Thyroid gland (tissue), 4 donors: Measurements from ENCODE around the gene TMEM212. TPM values are rescaled to one million over a fixed set of nuclear protein-coding genes. Genes with fewer than 3 reads are reported as not detected.

Experiments
- DNase-seq, 2 donors: peaks; one replicate each; pipeline ENCODE4 v3.0.0-alpha.2; 2019
- H3K27ac ChIP-seq, 3 donors: fragments of 200-600 bp; sonication (generic); 1 replicate in 2 of 3; 2 replicates in 1 of 3; pipeline ENCODE4 v1.5.1; 2016 to 2019; ENCODE audit warnings: mild to moderate bottlenecking in 1 of 3, moderate library complexity in 1 of 3
- H3K27me3 ChIP-seq: fragments of 200-600 bp; sonication (generic); one replicate; pipeline ENCODE4 v1.5.1; 2019
- H3K36me3 ChIP-seq, 2 donors: fragments of 200-600 bp; sonication (generic); one replicate each; pipeline ENCODE4 v1.5.1; 2016 to 2019
- H3K4me1 ChIP-seq, 2 donors: fragments of 200-600 bp; sonication (generic); one replicate each; pipeline ENCODE4 v1.5.1; 2017 to 2019
- H3K4me3 ChIP-seq, 3 donors: fragments of 200-600 bp; sonication (generic); replicated peaks in 1 of 3; 1 replicate in 2 of 3; 2 replicates in 1 of 3; pipeline ENCODE4 v1.5.1; 2016; ENCODE audit warnings: mild to moderate bottlenecking in 1 of 3
- H3K9me3 ChIP-seq: fragments of 200-600 bp; sonication (generic); one replicate; pipeline ENCODE4 v1.5.1; 2017
- CTCF ChIP-seq, 6 experiments: fragments of 200-600 bp in 3 of 6; fragments of 450-650 bp in 3 of 6; sonication (generic) in 3 of 6; IDR thresholded peaks; one replicate each; pipeline ENCODE4 v1.5.1; 2016 to 2019; ENCODE audit warnings: antibody characterized with exemption in 6 of 6, mild to moderate bottlenecking in 2 of 6, inconsistent platforms in 1 of 6, moderate library complexity in 1 of 6
- POLR2A ChIP-seq, 2 donors: fragments of 450-650 bp; IDR thresholded peaks; one replicate each; pipeline ENCODE4 v1.6.1; 2017; ENCODE audit warnings: antibody characterized with exemption in 2 of 2, mild to moderate bottlenecking in 2 of 2, moderate library complexity in 1 of 2
- WGBS, 2 donors: methylation state at CpG; one replicate each; pipeline ENCODE4 v1.1.5; 2017; 5-methylcytosine and 5-hydroxymethylcytosine counted together
- intact Hi-C: fragments of 100-400 bp; cut with DNase I; formaldehyde crosslinking; loops from one replicate; pipeline ENCODE4 v1.15.1; 2023
- total RNA-seq, 4 donors: library from RNA; depleted of rRNA; stranded (reverse); fragments of >200 nt; gene quantifications; one replicate each; pipeline ENCODE4 v1.2.3, GENCODE V29; 2016

Gene TMEM212
- total RNA-seq, 4 donors from 2014 or later: not detected

DNA sequence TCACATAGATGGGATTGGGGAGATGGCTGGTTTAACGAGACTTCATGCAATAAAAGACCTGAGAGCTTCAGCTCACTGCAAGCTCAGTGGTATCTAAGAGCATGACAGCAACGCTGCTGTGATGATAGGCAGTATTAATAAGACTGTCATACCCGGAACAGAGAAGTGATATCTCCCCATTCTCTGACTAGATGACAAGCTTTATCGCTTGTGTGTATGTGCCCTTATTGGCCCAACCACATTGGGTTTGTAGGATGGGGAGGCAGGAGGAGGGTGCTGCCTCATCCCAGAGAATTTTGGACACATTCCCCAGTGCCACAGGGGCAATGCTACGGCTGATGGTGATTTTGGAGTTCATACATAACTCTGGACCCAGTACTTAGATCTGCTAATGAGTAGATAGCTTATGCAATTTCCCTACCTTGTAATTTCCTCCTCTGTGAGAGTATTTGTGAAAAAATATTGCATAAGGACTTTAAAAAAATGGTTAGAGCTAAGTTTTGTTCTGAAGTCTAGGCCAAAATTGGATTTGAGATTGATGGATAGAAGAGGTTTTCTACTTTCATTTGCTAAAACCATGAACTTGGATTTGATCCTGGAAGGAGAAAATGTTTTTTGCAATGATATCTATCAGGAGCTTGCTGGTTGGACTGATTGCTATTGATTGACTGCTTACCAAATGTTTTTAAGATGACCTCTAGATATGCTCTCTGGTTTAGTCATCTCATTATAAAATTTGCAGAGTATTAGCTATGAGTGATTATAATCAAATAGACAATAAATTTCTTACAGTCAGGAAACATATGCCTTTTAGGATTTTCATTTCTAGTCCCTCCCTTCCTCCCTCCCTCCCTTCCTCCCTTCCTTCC is 14.0 kb upstream of the TMEM212 start:
- H3K27me3 ChIP-seq: no peaks in the 10 kb centered on the region
- no peak for TF ChIP-seq POLR2A (IDR thresholded peaks at IDR 0.05)
- no peak for TF ChIP-seq CTCF (IDR thresholded peaks at IDR 0.05)
- no peak overlapping the region for H3K4me3 ChIP-seq
- no peaks in the 10 kb centered on the region for H3K9me3 ChIP-seq
- WGBS, 2 donors: 89 to 93% methylated on average over 5 of the region's 5 CpGs
- intact Hi-C loops: no loop called here
- H3K36me3 ChIP-seq: no peaks in the 10 kb centered on the region
- DNase-seq: no peak
- peak overlapping the region in 1 of 3 donors; percentile 51 for H3K27ac ChIP-seq
- no peaks in the 10 kb centered on the region for H3K4me1 ChIP-seq

- Histone ChIP-seq H3K4me3 (no peak overlapping the region), H3K4me1 (no peaks in the 10 kb centered on the region), H3K36me3 (no peaks in the 10 kb centered on the region), H3K27ac (peak overlapping the region; percentile 38 to 51 (median 44)), H3K27me3 (no peaks in the 10 kb centered on the region), H3K9me3 (no peaks in the 10 kb centered on the region)
- TF ChIP-seq CTCF (IDR thresholded peaks at IDR 0.05) (peak; percentile 27 to 78 (median 67)), POLR2A (IDR thresholded peaks at IDR 0.05) (no peak)
- DNase-seq: peak; percentile 59 to 77
- intact Hi-C loops: no loop called here
- 13 to 19% methylated on average over 6 of the region's 6 CpGs for WGBS, 2 donors
Observed at GRCh38 chr3:171829841-171830517, 13.2 kb upstream of the TMEM212 start.

- TF ChIP-seq CTCF (IDR thresholded peaks at IDR 0.05) (no peak), POLR2A (IDR thresholded peaks at IDR 0.05) (no peak)
- no peaks in the 10 kb centered on the region for H3K27me3 ChIP-seq
- H3K27ac ChIP-seq: peak overlapping the region; percentile 38 to 51 (median 44)
- H3K9me3 ChIP-seq: no peaks in the 10 kb centered on the region
- H3K36me3 ChIP-seq: no peaks in the 10 kb centered on the region
- intact Hi-C loops: no loop called here
- H3K4me1 ChIP-seq: no peaks in the 10 kb centered on the region
- no peak for DNase-seq
- H3K4me3 ChIP-seq: no peak overlapping the region
Observed at GRCh38 chr3:171830518-171830875, 12.7 kb upstream of the TMEM212 start.

DNA sequence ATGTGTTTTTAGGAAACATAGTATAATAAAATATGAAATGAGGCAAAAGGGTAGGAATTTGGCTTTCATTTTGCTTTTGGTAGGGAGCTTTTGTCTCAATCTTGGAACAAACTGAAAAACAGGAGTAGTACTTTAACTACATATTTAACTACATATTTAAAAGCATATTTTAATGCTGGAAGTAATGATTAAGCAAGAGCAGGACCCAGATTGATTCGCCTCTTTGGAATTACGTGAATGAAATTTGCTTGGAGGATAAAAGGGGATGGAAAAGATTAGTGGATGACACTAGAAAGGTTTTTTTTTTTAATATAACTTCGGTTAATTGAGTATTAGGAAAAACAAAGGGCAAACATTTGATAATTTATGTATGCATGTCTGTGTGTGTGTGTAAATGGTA is 11.2 kb upstream of the TMEM212 start:
- Histone ChIP-seq H3K4me1 (no peaks in the 10 kb centered on the region), H3K4me3 (no peak overlapping the region), H3K27ac (no peak overlapping the region), H3K36me3 (no peaks in the 10 kb centered on the region), H3K9me3 (no peaks in the 10 kb centered on the region), H3K27me3 (no peaks in the 10 kb centered on the region)
- no peak for DNase-seq
- intact Hi-C loops: no loop called here
- WGBS, 2 donors: 72% methylated on average over 3 of the region's 3 CpGs
- TF ChIP-seq POLR2A (IDR thresholded peaks at IDR 0.05) (no peak), CTCF (IDR thresholded peaks at IDR 0.05) (no peak)

DNA sequence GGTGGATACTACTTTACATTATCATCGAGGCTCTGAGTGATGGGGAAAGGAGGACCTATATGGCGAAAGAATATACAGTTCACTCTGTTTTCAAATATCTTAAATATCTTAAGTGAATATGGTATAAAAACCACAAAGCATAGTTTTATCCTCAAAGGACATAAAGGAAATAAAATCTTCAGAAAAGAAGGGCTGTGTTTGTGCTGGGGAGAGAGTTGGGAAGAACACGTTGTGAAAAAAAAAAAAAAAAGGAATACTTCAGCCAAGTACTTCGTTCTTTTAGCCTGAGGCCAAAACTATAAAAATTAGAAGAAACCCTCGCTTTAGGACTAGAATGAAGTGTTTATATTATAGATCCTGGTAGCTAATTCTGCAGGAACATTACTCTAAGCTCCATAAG is 10.2 kb upstream of the TMEM212 start:
- no peaks in the 10 kb centered on the region for H3K9me3 ChIP-seq
- H3K27ac ChIP-seq: peak overlapping the region in 1 of 3 donors; percentile 13
- intact Hi-C loops: no loop called here
- DNase-seq: no peak
- 73 to 75% methylated on average over 5 of the region's 5 CpGs for WGBS, 2 donors
- H3K36me3 ChIP-seq: no peaks in the 10 kb centered on the region
- H3K27me3 ChIP-seq: no peaks in the 10 kb centered on the region
- TF ChIP-seq POLR2A (IDR thresholded peaks at IDR 0.05) (no peak), CTCF (IDR thresholded peaks at IDR 0.05) (no peak)
- H3K4me3 ChIP-seq: no peak overlapping the region
- H3K4me1 ChIP-seq: no peaks in the 10 kb centered on the region
